ENCODE data around the gene SPSB1. TPM values are rescaled to one million over a fixed set of nuclear protein-coding genes. Genes with fewer than 3 reads are reported as not detected.
A peak's percentile ranks its signal among the peaks of the same experiment; 100 is the strongest.

The SPSB1 gene
- total RNA-seq, 1 donor from 2014 or later = 1.3 TPM

- H3K27me3 Mint-ChIP-seq (ENCODE audit: low read depth) = peaks cover 26% of the 10 kb centered on the region
- H3K4me3 Mint-ChIP-seq = peak overlapping the region; percentile 65
- H3K36me3 Mint-ChIP-seq (ENCODE audit: low read depth) = peaks cover 5% of the 10 kb centered on the region
- H3K4me1 Mint-ChIP-seq = no peaks in the 10 kb centered on the region
- H3K27ac Mint-ChIP-seq (ENCODE audit: unreplicated experiment) = no peak overlapping the region
- no peak for DNase-seq (ENCODE audit: low read depth, low spot score)
- no peak for TF ChIP-seq CTCF (conservative IDR thresholded peaks at IDR 0.05)
- H3K9me3 Mint-ChIP-seq = peaks cover 9% of the 10 kb centered on the region
These were observed 2.8 kb upstream of the SPSB1 start for GRCh38 chr1:9289711-9290485.

GRCh38 chr1:9291914-9292360, 757 bp upstream of the SPSB1 start:
- Mint-ChIP-seq H3K36me3 (ENCODE audit: low read depth) (no peaks in the 10 kb centered on the region), H3K4me3 (peak overlapping the region; percentile 85), H3K9me3 (peaks cover 3% of the 10 kb centered on the region), H3K4me1 (no peaks in the 10 kb centered on the region), H3K27ac (ENCODE audit: unreplicated experiment) (no peak overlapping the region), H3K27me3 (ENCODE audit: low read depth) (peaks cover 29% of the 10 kb centered on the region)
- no peak for DNase-seq (ENCODE audit: low read depth, low spot score)
- no peak for TF ChIP-seq CTCF (conservative IDR thresholded peaks at IDR 0.05)

- peaks cover 3% of the 10 kb centered on the region for H3K9me3 Mint-ChIP-seq
- H3K27me3 Mint-ChIP-seq (ENCODE audit: low read depth) = peaks cover 32% of the 10 kb centered on the region
- H3K4me1 Mint-ChIP-seq = no peaks in the 10 kb centered on the region
- no peaks in the 10 kb centered on the region for H3K36me3 Mint-ChIP-seq (ENCODE audit: low read depth)
- no peak overlapping the region for H3K4me3 Mint-ChIP-seq
- no peak for DNase-seq (ENCODE audit: low read depth, low spot score)
- no peak for TF ChIP-seq CTCF (conservative IDR thresholded peaks at IDR 0.05)
- no peak overlapping the region for H3K27ac Mint-ChIP-seq (ENCODE audit: unreplicated experiment)
These were observed 493 bp downstream of the SPSB1 start for GRCh38 chr1:9293241-9293532.

GRCh38 chr1:9293533-9294404, 1.1 kb downstream of the SPSB1 start:
- peaks cover 32% of the 10 kb centered on the region for H3K27me3 Mint-ChIP-seq (ENCODE audit: low read depth)
- H3K4me3 Mint-ChIP-seq = no peak overlapping the region
- H3K4me1 Mint-ChIP-seq = no peaks in the 10 kb centered on the region
- H3K9me3 Mint-ChIP-seq = peaks cover 3% of the 10 kb centered on the region
- no peak overlapping the region for H3K27ac Mint-ChIP-seq (ENCODE audit: unreplicated experiment)
- no peak for DNase-seq (ENCODE audit: low read depth, low spot score)
- TF ChIP-seq CTCF (conservative IDR thresholded peaks at IDR 0.05) = no peak
- no peaks in the 10 kb centered on the region for H3K36me3 Mint-ChIP-seq (ENCODE audit: low read depth)

- Mint-ChIP-seq H3K9me3 (no peaks in the 10 kb centered on the region), H3K27me3 (ENCODE audit: low read depth) (peaks cover 32% of the 10 kb centered on the region), H3K4me3 (no peak overlapping the region), H3K4me1 (no peaks in the 10 kb centered on the region), H3K27ac (ENCODE audit: unreplicated experiment) (no peak overlapping the region), H3K36me3 (ENCODE audit: low read depth) (no peaks in the 10 kb centered on the region)
- TF ChIP-seq CTCF (conservative IDR thresholded peaks at IDR 0.05) = no peak
- no peak for DNase-seq (ENCODE audit: low read depth, low spot score)
These were observed 1.7 kb downstream of the SPSB1 start for GRCh38 chr1:9294405-9294773.
